Adipocyte (in vitro differentiated cells): ENCODE data around the gene DCLK2.
"Not testable (repeated sequence)": the region's sequence is repeated elsewhere in the genome, so short reads cannot be mapped to it uniquely, and the experiment has no call there.

Experiments
- DNase-seq: peaks from one replicate; pipeline ENCODE4 v3.0.0-alpha.2; 2015; ENCODE audit warnings: low read depth
- H3K27me3 ChIP-seq: replicated peaks from 2 replicates; pipeline ENCODE4 v1.7.0; 2013; ENCODE audit warnings: mild to moderate bottlenecking, low read length, moderate library complexity; ENCODE audit not compliant: control insufficient read depth, insufficient read depth
- H3K36me3 ChIP-seq: 2 replicates; pipeline ENCODE4 v1.7.0; 2013; ENCODE audit warnings: low read length, mild to moderate bottlenecking, moderate library complexity; ENCODE audit not compliant: control insufficient read depth, insufficient read depth, severe bottlenecking
- H3K4me1 ChIP-seq: 2 replicates; pipeline ENCODE4 v1.7.0; 2013; ENCODE audit warnings: mild to moderate bottlenecking, low read length, moderate library complexity; ENCODE audit not compliant: control insufficient read depth, insufficient read depth
- H3K4me3 ChIP-seq: 2 replicates; pipeline ENCODE4 v1.7.0; 2013; ENCODE audit warnings: mild to moderate bottlenecking, low read length, moderate library complexity
- H3K9ac ChIP-seq: 2 replicates; pipeline ENCODE4 v1.7.0; 2013; ENCODE audit warnings: mild to moderate bottlenecking, low read length, moderate library complexity
- H3K9me3 ChIP-seq: 2 replicates; pipeline ENCODE4 v1.7.0; 2013; ENCODE audit warnings: mild to moderate bottlenecking, low read length, moderate library complexity; ENCODE audit not compliant: control insufficient read depth

Gene DCLK2

GRCh38 chr4:150181536-150181935 is 103.3 kb downstream of the DCLK2 start:
- H3K36me3 ChIP-seq = no peaks in the 10 kb centered on the region
- no peak overlapping the region for H3K4me3 ChIP-seq
- H3K9me3 ChIP-seq = no peaks in the 10 kb centered on the region
- H3K27me3 ChIP-seq = no peaks in the 10 kb centered on the region
- H3K9ac ChIP-seq = no peak overlapping the region
- no peak for DNase-seq
- H3K4me1 ChIP-seq = peaks cover 8% of the 10 kb centered on the region

- Histone ChIP-seq H3K4me3 (no peak overlapping the region), H3K9me3 (no peaks in the 10 kb centered on the region)
Measured at GRCh38 chr4:150182794-150183193, 104.5 kb downstream of the DCLK2 start.

DNA sequence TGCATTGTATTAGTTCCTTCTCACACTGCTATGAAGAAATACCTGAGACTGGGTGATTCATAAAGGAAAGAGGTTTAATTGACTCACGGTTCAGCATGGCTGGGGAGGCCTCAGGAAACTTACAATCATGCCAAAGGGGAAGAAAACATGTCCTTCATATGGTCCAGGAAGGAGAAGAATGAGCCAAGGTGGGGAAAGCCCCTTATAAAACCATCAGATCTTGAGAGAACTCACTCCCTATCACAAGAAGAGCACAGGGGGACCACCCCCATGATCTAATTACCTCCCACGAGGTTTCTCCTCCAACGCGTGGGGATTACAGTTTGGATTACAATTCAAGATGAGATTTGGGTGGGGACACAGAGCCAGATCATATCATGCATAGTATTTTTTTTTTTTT is 106.8 kb downstream of the DCLK2 start:
- H3K27me3 ChIP-seq, H3K9me3 ChIP-seq, H3K4me3 ChIP-seq, DNase-seq, H3K36me3 ChIP-seq, H3K9ac ChIP-seq, H3K4me1 ChIP-seq: not testable (repeated sequence)

More at GRCh38 chr4:150182794-150183193, 104.5 kb downstream of the DCLK2 start:
- no peaks in the 10 kb centered on the region for H3K27me3 ChIP-seq
- H3K36me3 ChIP-seq = no peaks in the 10 kb centered on the region
- H3K9ac ChIP-seq = no peak overlapping the region
- no peak for DNase-seq
- H3K4me1 ChIP-seq = no peaks in the 10 kb centered on the region

GRCh38 chr4:150192986-150193385 is 114.7 kb downstream of the DCLK2 start:
- no peak overlapping the region for H3K4me3 ChIP-seq
- peaks cover under 1% of the 10 kb centered on the region for H3K4me1 ChIP-seq
- no peak overlapping the region for H3K9ac ChIP-seq
- no peaks in the 10 kb centered on the region for H3K27me3 ChIP-seq
- H3K36me3 ChIP-seq = no peaks in the 10 kb centered on the region
- H3K9me3 ChIP-seq = no peaks in the 10 kb centered on the region
- peak; percentile 68 for DNase-seq

- not testable (repeated sequence) for H3K9me3 ChIP-seq, H3K9ac ChIP-seq, H3K4me3 ChIP-seq, DNase-seq, H3K4me1 ChIP-seq, H3K36me3 ChIP-seq, H3K27me3 ChIP-seq
Measured at GRCh38 chr4:150197256-150197655, 119.0 kb downstream of the DCLK2 start.

GRCh38 chr4:150199056-150199455 is 120.8 kb downstream of the DCLK2 start:
- Histone ChIP-seq H3K9ac (no peak overlapping the region), H3K9me3 (no peaks in the 10 kb centered on the region), H3K4me1 (peaks cover 4% of the 10 kb centered on the region), H3K36me3 (no peaks in the 10 kb centered on the region), H3K27me3 (no peaks in the 10 kb centered on the region), H3K4me3 (no peak overlapping the region)
- DNase-seq = no peak

- H3K9me3 ChIP-seq = no peaks in the 10 kb centered on the region
- H3K36me3 ChIP-seq = no peaks in the 10 kb centered on the region
- H3K27me3 ChIP-seq = no peaks in the 10 kb centered on the region
- no peak overlapping the region for H3K4me3 ChIP-seq
- DNase-seq = no peak
- no peaks in the 10 kb centered on the region for H3K4me1 ChIP-seq
- H3K9ac ChIP-seq = no peak overlapping the region
Measured at GRCh38 chr4:150205016-150205415, 126.8 kb downstream of the DCLK2 start.

DNA sequence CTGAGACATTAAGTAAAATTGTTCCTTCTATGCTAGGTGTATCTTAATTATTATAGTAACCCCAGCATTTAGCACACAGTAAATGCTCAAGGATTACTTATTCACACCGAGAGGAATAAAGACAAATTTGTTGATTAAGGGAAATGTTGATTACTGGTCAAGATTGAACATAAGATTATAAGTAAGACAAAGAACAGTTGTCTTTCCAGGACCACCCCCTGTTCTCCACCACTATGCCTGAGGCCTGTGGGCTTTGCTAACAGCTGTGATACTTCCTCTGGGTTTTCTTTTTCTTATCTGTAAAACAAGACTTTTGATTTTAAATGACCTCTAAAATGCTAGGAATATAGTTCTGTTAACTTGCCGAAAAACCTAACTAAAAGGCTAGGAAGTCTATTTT is 128.0 kb downstream of the DCLK2 start:
- no peaks in the 10 kb centered on the region for H3K36me3 ChIP-seq
- H3K9ac ChIP-seq = no peak overlapping the region
- no peaks in the 10 kb centered on the region for H3K27me3 ChIP-seq
- DNase-seq = no peak
- H3K9me3 ChIP-seq = no peaks in the 10 kb centered on the region
- no peak overlapping the region for H3K4me3 ChIP-seq
- H3K4me1 ChIP-seq = no peaks in the 10 kb centered on the region

- Histone ChIP-seq H3K9me3 (no peaks in the 10 kb centered on the region), H3K27me3 (no peaks in the 10 kb centered on the region), H3K4me3 (no peak overlapping the region), H3K9ac (no peak overlapping the region), H3K36me3 (no peaks in the 10 kb centered on the region), H3K4me1 (peaks cover 6% of the 10 kb centered on the region)
- DNase-seq = no peak
Measured at GRCh38 chr4:150206954-150207353, 128.7 kb downstream of the DCLK2 start.

GRCh38 chr4:150207871-150208270 is 129.6 kb downstream of the DCLK2 start:
- no peaks in the 10 kb centered on the region for H3K36me3 ChIP-seq
- DNase-seq = no peak
- H3K27me3 ChIP-seq = no peaks in the 10 kb centered on the region
- no peak overlapping the region for H3K9ac ChIP-seq
- no peak overlapping the region for H3K4me3 ChIP-seq
- no peaks in the 10 kb centered on the region for H3K9me3 ChIP-seq
- peaks cover 13% of the 10 kb centered on the region for H3K4me1 ChIP-seq

GRCh38 chr4:150209140-150209829 is 131.0 kb downstream of the DCLK2 start:
- Histone ChIP-seq H3K4me3 (no peak overlapping the region), H3K27me3 (no peaks in the 10 kb centered on the region), H3K9me3 (no peaks in the 10 kb centered on the region), H3K9ac (no peak overlapping the region), H3K4me1 (peaks cover 13% of the 10 kb centered on the region), H3K36me3 (no peaks in the 10 kb centered on the region)
- DNase-seq = peak; percentile 71

GRCh38 chr4:150211016-150211415 is 132.8 kb downstream of the DCLK2 start:
- no peak overlapping the region for H3K9ac ChIP-seq
- no peaks in the 10 kb centered on the region for H3K27me3 ChIP-seq
- no peak for DNase-seq
- peaks cover 13% of the 10 kb centered on the region for H3K4me1 ChIP-seq
- no peaks in the 10 kb centered on the region for H3K36me3 ChIP-seq
- no peak overlapping the region for H3K4me3 ChIP-seq
- no peaks in the 10 kb centered on the region for H3K9me3 ChIP-seq
